Measurements from ENCODE around the gene DENND1A.

Gene DENND1A

GRCh38 chr9:123763910-123764588 is 165.9 kb downstream of the DENND1A start:
- no peak overlapping the region for H3K9ac ChIP-seq (ENCODE audit: insufficient read length)

DNA sequence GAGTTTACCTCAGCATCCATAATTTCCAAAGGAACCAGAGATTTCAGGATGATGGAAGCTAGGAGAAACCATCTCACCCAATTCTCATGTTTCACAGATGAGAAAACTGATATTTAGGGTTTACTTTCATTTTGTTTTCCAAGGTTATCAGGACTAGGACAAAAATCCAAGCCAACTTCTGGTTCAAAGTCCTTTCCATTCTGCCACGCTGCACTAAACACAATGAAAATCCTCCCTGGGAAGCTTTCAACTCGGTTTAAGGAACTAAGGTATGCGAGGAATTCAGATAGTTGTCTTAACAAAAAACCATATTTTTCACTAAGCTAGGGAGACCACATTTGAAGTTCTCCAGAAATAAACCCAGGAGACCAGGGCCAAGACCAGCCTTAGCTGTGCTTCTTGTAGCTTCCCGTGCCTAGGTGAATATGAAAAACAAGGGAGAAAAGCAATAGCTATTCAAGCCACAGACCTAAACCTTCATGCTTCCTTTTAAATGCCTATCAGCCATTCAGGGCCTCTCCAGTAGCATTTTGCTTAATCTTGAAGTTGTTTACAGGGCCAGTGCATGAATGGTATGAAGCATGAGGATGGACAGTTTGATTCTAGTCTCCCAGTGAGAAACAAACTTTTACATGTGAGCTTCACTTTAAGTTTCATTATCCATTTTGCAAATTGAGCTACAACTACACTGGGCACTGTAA is 167.9 kb downstream of the DENND1A start:
- no peak for DNase-seq (ENCODE audit: low read depth, low spot score)
- Histone ChIP-seq H3K36me3 (ENCODE audit: insufficient read depth, low read length) (no peaks in the 10 kb centered on the region), H3K9ac (ENCODE audit: insufficient read length) (no peak overlapping the region), H3K27ac (no peak overlapping the region), H3K9me3 (ENCODE audit: low read depth, low read length) (no peaks in the 10 kb centered on the region), H3K4me3 (0 out of 2 replicates have a peak overlapping the region, but pooled peaks have one; percentile 26)
- no peak for TF ChIP-seq POLR2AphosphoS5 (IDR thresholded peaks at IDR 0.05; ENCODE audit: borderline replicate concordance, low read depth, low read length)
- no peak for TF ChIP-seq FOXP2 (optimal IDR thresholded peaks at IDR 0.05; ENCODE audit: control extremely low read depth, extremely low read length, insufficient read depth)
- no peak for TF ChIP-seq EZH2 (IDR thresholded peaks at IDR 0.05)

More at GRCh38 chr9:123763910-123764588, 165.9 kb downstream of the DENND1A start:
- Histone ChIP-seq H3K27ac (no peak overlapping the region), H3K4me3 (no peak overlapping the region), H3K36me3 (ENCODE audit: insufficient read depth, low read length) (no peaks in the 10 kb centered on the region), H3K9me3 (ENCODE audit: low read depth, low read length) (no peaks in the 10 kb centered on the region)
- no peak for DNase-seq (ENCODE audit: low read depth, low spot score)
- TF ChIP-seq POLR2AphosphoS5 (IDR thresholded peaks at IDR 0.05; ENCODE audit: borderline replicate concordance, low read depth, low read length) (no peak), EZH2 (IDR thresholded peaks at IDR 0.05) (no peak), FOXP2 (optimal IDR thresholded peaks at IDR 0.05; ENCODE audit: control extremely low read depth, extremely low read length, insufficient read depth) (no peak)

GRCh38 chr9:123757960-123758359 is 172.0 kb downstream of the DENND1A start:
- TF ChIP-seq POLR2AphosphoS5 (IDR thresholded peaks at IDR 0.05; ENCODE audit: borderline replicate concordance, low read depth, low read length) (no peak), FOXP2 (optimal IDR thresholded peaks at IDR 0.05; ENCODE audit: control extremely low read depth, extremely low read length, insufficient read depth) (no peak), EZH2 (IDR thresholded peaks at IDR 0.05) (no peak)
- Histone ChIP-seq H3K9me3 (ENCODE audit: low read depth, low read length) (no peaks in the 10 kb centered on the region), H3K4me3 (no peak overlapping the region), H3K27ac (no peak overlapping the region), H3K36me3 (ENCODE audit: insufficient read depth, low read length) (no peaks in the 10 kb centered on the region), H3K9ac (ENCODE audit: insufficient read length) (no peak overlapping the region)
- no peak for DNase-seq (ENCODE audit: low read depth, low spot score)

DNA sequence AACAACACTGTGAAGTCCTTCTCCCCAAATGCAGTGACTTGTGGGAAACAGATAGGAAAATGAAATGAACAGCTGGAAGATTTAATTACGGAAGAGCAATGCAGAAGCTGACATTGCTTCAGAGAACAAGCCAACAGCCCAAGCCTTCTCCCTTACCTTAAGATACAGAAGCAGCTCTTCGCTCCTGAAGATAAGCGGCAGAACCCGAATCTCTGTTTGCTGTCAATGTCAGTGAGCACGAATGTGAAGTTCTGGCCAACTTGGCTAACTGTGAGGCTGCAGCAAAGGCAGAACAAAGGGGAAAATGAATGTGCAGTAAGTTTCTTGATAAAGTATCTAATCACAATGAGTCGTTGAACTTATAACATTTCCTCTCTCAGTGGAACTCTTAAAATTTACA is 172.4 kb downstream of the DENND1A start:
- DNase-seq (ENCODE audit: low read depth, low spot score): no peak
- H3K36me3 ChIP-seq (ENCODE audit: insufficient read depth, low read length): no peaks in the 10 kb centered on the region
- no peak overlapping the region for H3K4me3 ChIP-seq
- TF ChIP-seq POLR2AphosphoS5 (IDR thresholded peaks at IDR 0.05; ENCODE audit: borderline replicate concordance, low read depth, low read length) (no peak), EZH2 (IDR thresholded peaks at IDR 0.05) (no peak), FOXP2 (optimal IDR thresholded peaks at IDR 0.05; ENCODE audit: control extremely low read depth, extremely low read length, insufficient read depth) (no peak)
- H3K9ac ChIP-seq (ENCODE audit: insufficient read length): no peak overlapping the region
- no peak overlapping the region for H3K27ac ChIP-seq
- H3K9me3 ChIP-seq (ENCODE audit: low read depth, low read length): no peaks in the 10 kb centered on the region

DNA sequence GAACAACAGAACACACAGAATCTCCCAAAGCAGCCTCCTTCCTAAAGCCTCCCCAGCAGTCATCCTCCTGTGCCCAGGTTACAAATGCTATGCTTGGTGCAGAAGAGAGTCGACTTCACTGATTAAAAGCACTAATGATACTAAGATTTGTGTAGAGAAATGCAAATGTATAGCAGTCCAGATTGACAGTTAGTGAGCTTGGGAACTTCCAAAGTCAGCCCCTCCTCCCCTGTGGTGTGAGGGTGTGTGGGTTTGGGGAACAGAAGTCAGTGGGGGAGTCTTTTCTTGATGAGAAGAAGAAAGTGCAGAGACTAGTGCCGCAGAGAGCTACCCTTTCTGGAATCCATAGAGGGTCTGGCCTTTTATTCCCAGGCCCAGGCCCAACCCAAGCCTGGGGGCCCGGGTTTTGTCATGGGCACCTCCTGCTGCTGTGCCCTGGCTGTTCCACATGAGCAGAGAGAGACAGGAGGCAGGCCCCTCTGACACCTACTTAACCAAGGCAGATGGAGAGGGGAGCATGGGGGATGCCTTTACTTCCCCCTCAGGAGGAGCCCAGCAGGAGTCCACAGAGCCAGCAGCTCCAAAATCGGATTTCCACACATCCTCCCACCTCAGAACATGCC is 173.3 kb downstream of the DENND1A start:
- Histone ChIP-seq H3K9ac (ENCODE audit: insufficient read length) (no peak overlapping the region), H3K4me3 (no peak overlapping the region), H3K9me3 (ENCODE audit: low read depth, low read length) (no peaks in the 10 kb centered on the region), H3K27ac (no peak overlapping the region), H3K36me3 (ENCODE audit: insufficient read depth, low read length) (no peaks in the 10 kb centered on the region)
- DNase-seq (ENCODE audit: low read depth, low spot score): no peak
- no peak for TF ChIP-seq POLR2AphosphoS5 (IDR thresholded peaks at IDR 0.05; ENCODE audit: borderline replicate concordance, low read depth, low read length)
- no peak for TF ChIP-seq EZH2 (IDR thresholded peaks at IDR 0.05)
- TF ChIP-seq FOXP2 (optimal IDR thresholded peaks at IDR 0.05; ENCODE audit: control extremely low read depth, extremely low read length, insufficient read depth): no peak

DNA sequence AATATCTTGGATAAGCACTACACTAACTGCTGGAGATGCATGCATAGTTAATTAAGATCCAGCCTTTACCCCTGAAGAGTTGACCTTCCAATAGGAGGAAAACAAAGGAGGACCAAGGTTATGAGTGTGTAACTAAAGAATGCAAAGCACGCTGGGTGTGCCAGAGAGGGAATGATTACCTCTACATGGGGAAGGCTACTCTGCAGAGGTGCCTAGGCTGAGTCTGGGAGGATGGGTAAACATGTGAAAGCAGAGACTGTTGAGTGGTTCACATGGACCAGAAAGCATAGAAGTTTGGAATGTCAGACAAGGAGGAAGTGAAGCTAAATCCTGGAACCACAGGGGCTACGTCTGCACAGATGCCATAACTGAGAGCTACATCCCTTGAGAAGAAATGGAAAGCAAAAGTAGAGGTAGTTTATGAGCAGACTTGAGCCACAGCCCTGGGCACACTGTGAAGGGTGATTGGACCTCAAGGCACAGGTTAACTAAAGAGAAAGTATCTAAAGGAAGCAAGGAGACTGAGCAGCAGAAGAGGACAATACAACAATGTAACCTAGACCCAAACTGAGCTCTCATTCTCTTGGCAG is 176.2 kb downstream of the DENND1A start:
- H3K9me3 ChIP-seq (ENCODE audit: low read depth, low read length): no peaks in the 10 kb centered on the region
- no peak overlapping the region for H3K27ac ChIP-seq
- H3K4me3 ChIP-seq: no peak overlapping the region
- no peak overlapping the region for H3K9ac ChIP-seq (ENCODE audit: insufficient read length)
- no peaks in the 10 kb centered on the region for H3K36me3 ChIP-seq (ENCODE audit: insufficient read depth, low read length)
- no peak for DNase-seq (ENCODE audit: low read depth, low spot score)
- TF ChIP-seq FOXP2 (optimal IDR thresholded peaks at IDR 0.05; ENCODE audit: control extremely low read depth, extremely low read length, insufficient read depth) (no peak), EZH2 (IDR thresholded peaks at IDR 0.05) (no peak), POLR2AphosphoS5 (IDR thresholded peaks at IDR 0.05; ENCODE audit: borderline replicate concordance, low read depth, low read length) (no peak)

- no peak for DNase-seq (ENCODE audit: low read depth, low spot score)
- Histone ChIP-seq H3K36me3 (ENCODE audit: insufficient read depth, low read length) (no peaks in the 10 kb centered on the region), H3K4me3 (no peak overlapping the region), H3K9ac (ENCODE audit: insufficient read length) (no peak overlapping the region), H3K9me3 (ENCODE audit: low read depth, low read length) (no peaks in the 10 kb centered on the region), H3K27ac (no peak overlapping the region)
- TF ChIP-seq POLR2AphosphoS5 (IDR thresholded peaks at IDR 0.05; ENCODE audit: borderline replicate concordance, low read depth, low read length): no peak
- no peak for TF ChIP-seq EZH2 (IDR thresholded peaks at IDR 0.05)
- no peak for TF ChIP-seq FOXP2 (optimal IDR thresholded peaks at IDR 0.05; ENCODE audit: control extremely low read depth, extremely low read length, insufficient read depth)
These were observed 176.9 kb downstream of the DENND1A start for GRCh38 chr9:123753016-123753415.

DNA sequence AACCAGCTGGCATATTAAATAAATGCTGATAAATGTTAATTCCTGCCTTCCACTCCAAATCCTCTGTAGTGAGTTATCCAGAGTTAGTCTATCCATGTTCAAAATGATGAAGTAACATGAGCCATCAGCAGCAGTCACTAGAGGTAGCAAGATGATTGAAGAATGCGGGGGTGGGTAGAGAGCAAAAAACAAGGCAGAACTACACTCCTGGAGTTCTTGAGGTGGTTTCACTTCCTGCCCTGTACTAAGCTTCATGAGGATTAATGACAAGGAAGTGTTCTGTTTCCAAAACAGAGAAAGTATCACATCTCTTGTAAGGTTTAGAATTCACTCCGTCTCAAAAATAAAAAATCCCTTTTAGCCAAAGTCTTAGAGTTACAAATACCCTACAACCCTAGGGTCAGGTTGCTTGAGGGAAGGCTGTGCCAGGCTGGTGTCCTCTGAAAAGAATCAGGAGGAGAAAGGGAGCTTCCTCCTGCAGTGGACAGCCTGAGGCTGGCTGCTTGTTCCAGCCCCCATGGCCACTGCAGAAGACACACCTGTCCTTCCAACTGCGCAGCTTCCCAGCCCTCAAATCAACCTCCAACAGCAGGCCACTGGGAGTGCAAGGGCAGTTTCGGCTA is 180.2 kb downstream of the DENND1A start:
- no peak for DNase-seq (ENCODE audit: low read depth, low spot score)
- H3K9me3 ChIP-seq (ENCODE audit: low read depth, low read length): no peaks in the 10 kb centered on the region
- H3K27ac ChIP-seq: no peak overlapping the region
- H3K4me3 ChIP-seq: no peak overlapping the region
- TF ChIP-seq POLR2AphosphoS5 (IDR thresholded peaks at IDR 0.05; ENCODE audit: borderline replicate concordance, low read depth, low read length) (no peak), FOXP2 (optimal IDR thresholded peaks at IDR 0.05; ENCODE audit: control extremely low read depth, extremely low read length, insufficient read depth) (no peak), EZH2 (IDR thresholded peaks at IDR 0.05) (no peak)
- no peaks in the 10 kb centered on the region for H3K36me3 ChIP-seq (ENCODE audit: insufficient read depth, low read length)
- H3K9ac ChIP-seq (ENCODE audit: insufficient read length): no peak overlapping the region
